NB4 (cell line): ENCODE results near the gene ANKRD62.

Experiments used
- MYC ChIP-seq: IDR thresholded peaks from 2 replicates; pipeline ENCODE4 v1.6.1; 2011; ENCODE audit warnings: low read depth, low read length
- POLR2A ChIP-seq: IDR thresholded peaks from 2 replicates; pipeline ENCODE4 v1.6.1; 2011; ENCODE audit warnings: mild to moderate bottlenecking; ENCODE audit not compliant: insufficient read length; ENCODE audit errors: extremely low read depth
- TF ChIP-seq, protein P1 (sequence below): IDR thresholded peaks from 2 replicates; pipeline ENCODE4 v1.6.1; 2011; ENCODE audit warnings: low read depth, low read length
- TF ChIP-seq, protein P2 (sequence below): IDR thresholded peaks from one replicate; pipeline ENCODE4 v1.5.1; 2012; ENCODE audit warnings: low read depth, low read length

DNA sequence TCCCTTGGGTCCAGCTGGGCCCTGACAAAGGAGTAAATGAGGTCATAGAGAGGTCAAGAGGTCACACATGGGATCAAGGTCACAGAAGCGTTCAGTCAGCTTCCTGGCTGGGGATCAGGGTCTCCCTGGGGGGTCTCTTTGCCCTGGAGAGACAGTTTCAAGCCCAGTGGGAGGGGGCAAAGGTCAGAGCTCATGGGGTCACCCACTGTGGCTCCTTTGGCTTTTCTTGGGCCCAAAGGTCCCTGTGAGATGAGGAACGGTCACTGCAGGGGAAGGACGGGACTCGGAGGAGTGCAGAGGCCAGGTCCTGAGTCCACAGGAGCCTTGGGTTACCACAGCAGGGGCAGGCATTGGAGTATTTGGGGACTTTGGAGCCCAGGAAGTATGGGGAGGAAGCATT lies 30.7 kb upstream of the ANKRD62 start:
- TF ChIP-seq, protein P1, sequence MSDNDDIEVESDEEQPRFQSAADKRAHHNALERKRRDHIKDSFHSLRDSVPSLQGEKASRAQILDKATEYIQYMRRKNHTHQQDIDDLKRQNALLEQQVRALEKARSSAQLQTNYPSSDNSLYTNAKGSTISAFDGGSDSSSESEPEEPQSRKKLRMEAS = no peak
- TF ChIP-seq, protein P2, sequence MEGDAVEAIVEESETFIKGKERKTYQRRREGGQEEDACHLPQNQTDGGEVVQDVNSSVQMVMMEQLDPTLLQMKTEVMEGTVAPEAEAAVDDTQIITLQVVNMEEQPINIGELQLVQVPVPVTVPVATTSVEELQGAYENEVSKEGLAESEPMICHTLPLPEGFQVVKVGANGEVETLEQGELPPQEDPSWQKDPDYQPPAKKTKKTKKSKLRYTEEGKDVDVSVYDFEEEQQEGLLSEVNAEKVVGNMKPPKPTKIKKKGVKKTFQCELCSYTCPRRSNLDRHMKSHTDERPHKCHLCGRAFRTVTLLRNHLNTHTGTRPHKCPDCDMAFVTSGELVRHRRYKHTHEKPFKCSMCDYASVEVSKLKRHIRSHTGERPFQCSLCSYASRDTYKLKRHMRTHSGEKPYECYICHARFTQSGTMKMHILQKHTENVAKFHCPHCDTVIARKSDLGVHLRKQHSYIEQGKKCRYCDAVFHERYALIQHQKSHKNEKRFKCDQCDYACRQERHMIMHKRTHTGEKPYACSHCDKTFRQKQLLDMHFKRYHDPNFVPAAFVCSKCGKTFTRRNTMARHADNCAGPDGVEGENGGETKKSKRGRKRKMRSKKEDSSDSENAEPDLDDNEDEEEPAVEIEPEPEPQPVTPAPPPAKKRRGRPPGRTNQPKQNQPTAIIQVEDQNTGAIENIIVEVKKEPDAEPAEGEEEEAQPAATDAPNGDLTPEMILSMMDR = no peak
- TF ChIP-seq POLR2A (no peak), MYC (no peak)
